Measurements from ENCODE around the gene THOC3.
"Not testable (repeated sequence)": the region's sequence is repeated elsewhere in the genome, so short reads cannot be mapped to it uniquely, and the experiment has no call there.

- TF ChIP-seq EZH2phosphoT487 (IDR thresholded peaks at IDR 0.05; ENCODE audit: borderline replicate concordance); CTCF (conservative IDR thresholded peaks at IDR 0.05; ENCODE audit: low read length): not testable (repeated sequence)
Measured at GRCh38 chr5:176006819-176007218, 38.7 kb upstream of the THOC3 start.

Data from Loucy (cell line).